ENCODE measurements around the gene NDUFAF8. TPM values are rescaled to one million over a fixed set of nuclear protein-coding genes. Genes with fewer than 3 reads are reported as not detected.
"Not testable (repeated sequence)": the region's sequence is repeated elsewhere in the genome, so short reads cannot be mapped to it uniquely, and the experiment has no call there.

NDUFAF8 gene
- total RNA-seq, 2 donors from 2014 or later: 60.2 to 66.5 TPM

DNA sequence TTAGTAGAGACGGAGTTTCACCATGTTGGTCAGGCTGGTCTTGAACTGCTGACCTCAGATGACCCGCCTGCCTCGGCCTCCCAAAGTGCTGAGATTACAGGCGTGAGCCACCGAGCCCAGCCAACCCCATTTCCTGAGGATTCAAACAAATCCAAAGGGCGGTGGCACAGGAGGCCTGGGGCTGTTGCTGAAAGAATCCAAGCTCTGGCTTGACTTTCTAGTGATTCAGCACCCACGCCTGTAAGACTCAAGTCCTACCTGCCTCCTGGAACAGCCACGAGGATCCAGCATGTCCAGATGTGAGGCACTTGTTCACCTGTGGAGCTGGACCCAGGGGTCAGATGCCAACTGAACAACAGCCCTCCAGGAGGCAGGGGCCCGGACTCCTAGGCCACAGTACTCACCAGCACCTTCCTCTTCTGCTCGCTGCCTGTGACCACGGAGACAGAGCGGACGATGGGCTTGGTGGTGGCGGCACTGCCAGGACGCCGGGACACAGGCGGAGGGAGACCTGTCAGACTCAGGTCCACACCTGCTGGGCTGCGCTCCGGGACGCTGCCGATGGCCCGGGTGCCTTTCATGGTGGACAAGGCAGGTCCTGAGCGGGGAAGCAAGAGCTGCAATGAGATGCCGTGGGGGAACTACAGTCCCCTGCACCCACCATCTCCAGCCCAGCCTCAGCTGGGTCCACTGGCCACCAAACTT is 19.5 kb upstream of the NDUFAF8 start:
- intact Hi-C loops (cut with DNase I): no loop called here
- ATAC-seq (no peak), DNase-seq (no peak)

DNA sequence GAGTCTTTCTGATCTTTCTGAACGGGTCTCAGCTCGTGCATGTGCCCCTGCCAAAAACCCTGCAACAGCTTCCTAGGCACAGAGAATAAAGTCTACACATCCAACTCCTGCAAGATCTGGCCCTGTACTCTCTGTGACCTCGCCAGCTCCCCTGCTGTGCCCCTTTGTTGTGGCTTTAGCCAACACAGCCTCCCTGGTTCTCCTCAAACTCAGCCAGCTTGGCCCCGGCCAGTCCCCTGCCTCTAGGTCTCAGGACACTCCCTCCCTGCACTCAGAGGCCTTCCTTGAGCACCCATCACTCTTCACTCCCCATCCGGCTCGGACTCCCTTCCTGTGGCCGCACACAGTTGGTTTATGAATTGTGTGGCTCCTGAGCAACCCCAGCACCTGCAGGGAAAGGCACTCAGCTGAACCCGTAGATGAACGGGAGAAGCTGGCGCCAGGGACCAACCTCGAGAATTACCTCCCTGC is 17.7 kb upstream of the NDUFAF8 start:
- no peak for DNase-seq
- ATAC-seq: no peak
- intact Hi-C loops (cut with DNase I): no loop called here

DNA sequence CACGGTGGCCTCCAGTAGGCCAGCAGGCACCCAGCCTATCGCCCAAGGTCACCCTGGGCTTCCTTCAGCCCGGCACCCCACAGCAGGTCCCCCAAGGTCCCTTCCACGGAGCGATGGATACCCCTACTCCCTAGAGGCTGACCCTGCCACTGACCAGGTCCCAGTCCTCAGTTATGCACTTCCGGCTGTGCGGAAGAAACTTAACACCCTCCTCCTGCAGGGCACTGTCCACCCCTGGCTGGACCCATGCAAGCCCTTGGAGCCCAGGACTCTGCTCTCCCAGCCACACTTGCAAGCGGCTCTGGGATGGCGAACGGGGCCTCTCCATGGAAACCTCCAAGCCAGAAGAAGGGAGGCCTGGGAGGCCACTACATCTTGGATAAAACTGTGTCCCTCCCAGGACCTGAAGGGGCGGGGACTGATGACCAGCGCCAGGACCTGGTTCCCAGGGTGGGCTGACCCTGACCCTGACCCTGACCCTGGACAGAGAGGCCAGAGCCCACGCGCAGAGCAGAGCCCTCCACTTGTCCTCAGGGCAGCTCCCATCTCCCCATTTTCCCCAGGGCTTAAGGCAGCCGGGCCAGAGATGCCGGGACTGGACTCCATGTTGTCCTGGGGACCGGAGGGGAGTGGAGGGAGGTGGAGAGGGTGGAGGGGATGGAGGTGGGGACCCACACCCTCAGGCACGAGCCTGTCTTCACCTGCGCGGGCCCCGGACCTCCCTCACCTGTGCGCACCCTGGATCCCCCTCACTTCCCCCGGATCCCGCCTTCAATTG is 17.1 kb upstream of the NDUFAF8 start:
- DNase-seq: no peak
- intact Hi-C loops (cut with DNase I): no loop called here

DNA sequence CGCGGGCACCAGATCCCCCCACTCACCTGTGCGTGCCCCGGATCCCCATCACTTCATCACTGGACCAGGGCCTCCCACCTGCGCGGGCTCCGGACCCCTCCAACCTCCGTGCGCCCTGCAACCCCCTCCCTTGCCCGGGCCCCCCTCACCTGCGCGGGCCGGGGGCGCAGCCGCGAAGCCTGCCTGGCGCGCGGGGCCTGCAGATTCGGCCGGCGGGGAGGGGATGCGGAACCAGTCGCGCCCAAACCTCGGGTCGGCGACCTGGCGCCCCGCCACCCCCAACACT is 16.6 kb upstream of the NDUFAF8 start:
- intact Hi-C loops (cut with DNase I): no loop called here
- ATAC-seq: peak in 1 of 2 donors; percentile 5
- no peak for DNase-seq

More for the DNA sequence above, 17.1 kb upstream of the NDUFAF8 start:
- peak in 1 of 2 donors; percentile 1 for ATAC-seq

DNA sequence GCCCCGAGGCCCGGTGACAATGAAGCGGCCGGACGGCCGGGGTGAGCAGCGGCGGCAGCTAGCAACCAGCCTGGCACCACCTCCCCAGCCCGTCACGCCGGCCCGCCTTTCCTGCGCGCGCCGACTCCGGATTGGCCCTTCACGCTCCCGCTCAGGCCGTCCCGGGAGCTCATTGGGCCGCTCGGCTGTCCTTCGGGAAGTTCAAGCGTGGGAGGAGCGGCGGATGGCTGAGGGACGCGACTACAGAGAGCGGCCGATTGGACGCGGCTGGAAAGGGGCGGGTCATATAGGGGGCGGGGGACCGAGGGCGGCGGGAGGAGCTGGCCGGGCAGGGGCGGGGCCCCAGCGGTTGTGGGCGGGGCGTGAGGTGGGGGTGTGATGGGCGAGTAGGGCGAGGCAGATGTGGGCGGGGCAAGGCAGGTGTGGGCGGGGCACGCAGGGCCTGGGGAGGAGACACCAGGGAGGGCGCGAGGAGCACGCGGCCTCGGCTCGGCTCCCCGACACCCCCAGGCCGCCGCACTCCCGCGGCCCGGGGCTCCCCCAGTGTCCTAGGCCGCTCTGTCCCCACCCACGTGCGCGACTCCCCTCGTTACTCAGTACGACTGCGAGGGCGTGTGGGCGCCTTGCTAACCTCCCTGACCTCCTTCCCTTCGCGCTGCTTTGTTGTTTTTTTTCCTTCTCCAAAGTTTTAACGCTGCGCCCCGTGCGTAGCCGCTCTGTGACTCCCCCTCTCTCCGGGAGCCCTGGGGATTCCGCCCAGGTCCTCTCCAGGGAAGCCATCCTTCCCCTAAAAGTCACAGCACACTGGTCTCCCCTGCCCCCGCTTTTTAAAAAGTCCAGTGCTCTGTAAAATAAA is 16.0 kb upstream of the NDUFAF8 start, which contains the start of gene CEP131:
Gene CEP131 (minus strand): TSS at position 60 of the 856 bp plus-strand sequence. CDS start 2,909 bp downstream, outside the sequence.
- intact Hi-C loops (cut with DNase I): no loop called here
- DNase-seq (peak; percentile 99), ATAC-seq (peak; percentile 99)

DNA sequence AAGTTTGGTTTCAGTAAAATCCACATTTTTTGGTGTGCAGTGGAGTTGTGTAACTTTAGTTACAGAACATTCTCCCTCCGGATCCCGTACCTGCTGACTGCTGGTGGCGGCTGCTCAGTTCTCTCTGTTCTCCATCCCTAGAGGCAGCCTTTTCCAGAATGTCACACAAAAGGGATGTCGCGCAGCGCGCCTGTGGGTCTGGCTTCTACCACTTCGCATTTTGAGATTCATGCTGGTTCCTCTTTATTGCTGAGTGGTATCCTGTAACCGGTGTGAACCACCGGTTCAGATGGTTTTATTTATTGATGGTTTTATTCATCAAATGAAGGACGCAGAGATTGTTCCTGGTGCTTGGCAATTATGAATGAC is 15.4 kb upstream of the NDUFAF8 start:
- ATAC-seq (no peak), DNase-seq (no peak)
- intact Hi-C loops (cut with DNase I): no loop called here

DNA sequence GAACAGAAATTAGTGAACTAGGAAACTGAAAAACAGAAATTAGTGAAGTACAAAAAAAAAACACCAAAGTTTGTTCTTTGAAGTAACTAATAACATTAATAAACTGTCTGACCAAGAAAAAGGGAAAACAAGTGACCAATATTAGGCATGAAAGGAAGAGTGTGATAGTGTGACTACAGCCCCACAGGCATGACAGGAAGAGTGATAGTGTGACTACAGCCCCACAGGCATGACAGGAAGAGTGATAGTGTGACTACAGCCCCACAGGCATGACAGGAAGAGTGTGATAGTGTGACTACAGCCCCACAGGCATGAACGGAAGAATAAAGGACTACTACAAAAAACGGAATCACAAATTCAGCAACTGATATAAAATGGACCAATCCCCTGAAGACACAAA is 11.5 kb upstream of the NDUFAF8 start:
- DNase-seq; ATAC-seq; intact Hi-C loops (cut with DNase I): not testable (repeated sequence)

DNA sequence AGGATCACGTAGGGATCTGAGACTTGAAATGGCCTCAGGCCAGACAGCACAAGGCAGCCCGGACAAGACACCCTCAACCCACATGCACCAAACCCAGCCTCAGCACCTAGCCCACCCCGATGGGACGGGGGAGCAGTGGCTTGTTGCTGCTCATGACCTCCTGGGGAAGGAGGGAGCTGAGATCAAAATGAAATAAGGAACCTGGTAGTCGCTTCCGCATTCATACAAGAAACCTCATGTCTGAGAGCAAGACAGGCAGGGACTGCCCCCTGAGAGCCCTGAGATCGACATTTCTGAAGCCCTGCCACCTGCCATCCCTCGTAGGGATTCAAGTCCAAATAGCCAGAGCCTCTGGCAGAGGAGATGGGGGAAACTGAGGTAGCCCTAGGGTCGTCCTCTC is 10.7 kb upstream of the NDUFAF8 start:
- ATAC-seq (no peak), DNase-seq (no peak)
- intact Hi-C loops (cut with DNase I): no loop called here

DNA sequence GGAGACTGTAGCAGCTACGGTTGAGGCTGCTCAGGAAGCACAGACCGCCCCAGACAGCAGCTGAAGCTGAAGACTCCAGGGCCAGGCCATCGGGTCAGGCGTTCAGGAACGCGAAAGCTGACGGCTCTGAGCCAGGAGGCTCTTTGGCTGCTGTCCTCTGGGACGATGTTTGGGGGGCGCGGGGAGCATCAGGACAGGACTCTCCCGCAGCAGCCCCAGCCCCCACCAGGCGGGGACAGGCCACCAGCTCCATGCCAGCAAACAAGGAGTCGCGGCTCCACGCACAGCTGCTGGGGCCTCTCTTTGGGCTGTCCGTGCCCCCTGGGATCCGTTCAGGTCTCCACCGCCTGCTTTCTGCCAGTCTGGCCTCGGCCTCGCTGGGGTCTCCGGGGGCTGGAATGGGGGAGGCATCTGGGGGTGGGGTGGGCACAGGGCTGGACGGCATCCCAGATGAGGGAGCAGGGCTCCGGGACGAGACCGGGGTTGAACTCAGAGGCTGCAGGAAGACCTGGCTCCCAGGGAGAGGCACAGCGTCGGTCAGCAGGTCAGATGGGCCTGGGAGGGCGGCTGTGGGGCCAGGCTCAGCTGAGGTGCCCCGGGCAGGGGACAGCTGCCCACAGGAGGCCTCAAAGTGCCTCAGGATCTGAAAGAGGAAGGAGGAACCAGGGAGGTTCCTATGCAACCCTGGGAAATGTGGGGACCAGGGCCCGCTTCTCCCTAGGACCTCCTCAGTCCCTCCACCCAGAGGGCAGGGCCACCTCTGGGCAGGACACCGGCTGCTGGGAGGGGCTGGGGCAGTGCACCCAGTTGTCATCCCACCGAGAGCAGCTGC is 10.1 kb upstream of the NDUFAF8 start:
- intact Hi-C loops (cut with DNase I): no loop called here
- DNase-seq (no peak), ATAC-seq (no peak)

DNA sequence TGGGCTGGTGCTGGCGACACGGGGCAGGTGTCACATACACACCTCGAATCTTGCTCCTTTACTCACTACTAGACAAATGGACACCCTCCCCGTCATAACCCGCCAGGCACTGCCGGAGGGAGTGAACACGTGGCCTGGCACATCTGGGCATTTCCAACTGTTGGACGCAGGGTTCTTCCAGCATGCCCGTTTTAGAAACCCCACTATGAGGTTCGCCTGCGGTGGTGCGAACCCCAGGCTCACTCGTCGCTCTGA is 9.5 kb upstream of the NDUFAF8 start:
- no peak for ATAC-seq
- intact Hi-C loops (cut with DNase I): no loop called here
- no peak for DNase-seq

DNA sequence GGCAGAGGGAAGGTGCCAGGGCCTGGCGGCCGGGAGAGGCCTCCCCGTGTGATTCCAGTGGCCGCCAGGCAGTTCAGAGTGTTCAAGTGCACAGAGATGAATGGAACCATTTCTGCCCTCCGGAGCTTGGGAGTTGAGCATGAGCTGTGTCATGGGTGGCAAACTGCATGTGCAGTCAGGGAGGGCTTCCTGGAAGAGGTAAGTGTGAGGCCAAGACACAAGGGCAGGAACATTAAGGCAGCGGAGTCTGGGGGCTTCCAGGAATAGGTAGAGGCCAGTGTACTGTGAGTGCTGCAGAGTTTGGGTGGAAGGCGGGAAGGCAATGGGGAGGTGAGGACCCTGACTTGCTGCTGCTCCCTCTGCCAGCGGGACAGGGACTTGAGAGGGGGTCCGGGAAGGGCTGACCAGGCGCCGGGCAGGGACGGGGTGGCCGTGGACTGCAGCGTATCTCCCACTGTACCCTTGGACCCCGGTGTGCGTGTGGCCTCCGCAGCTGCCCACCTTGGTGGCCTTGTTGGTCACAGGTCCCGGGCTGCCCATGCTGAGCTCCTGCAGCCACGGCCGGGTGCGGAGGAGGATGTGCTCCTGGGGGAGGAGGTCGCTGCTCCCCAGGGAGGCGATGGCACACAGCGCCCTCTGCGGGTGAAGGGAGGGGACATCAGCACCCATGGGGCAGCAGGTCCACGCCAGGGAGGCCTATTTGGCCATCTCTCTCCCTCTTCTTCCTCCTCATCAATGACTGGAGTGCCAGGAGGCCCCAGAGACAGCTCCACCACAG is 8.9 kb upstream of the NDUFAF8 start:
- no peak for ATAC-seq
- intact Hi-C loops (cut with DNase I): no loop called here
- DNase-seq: no peak

DNA sequence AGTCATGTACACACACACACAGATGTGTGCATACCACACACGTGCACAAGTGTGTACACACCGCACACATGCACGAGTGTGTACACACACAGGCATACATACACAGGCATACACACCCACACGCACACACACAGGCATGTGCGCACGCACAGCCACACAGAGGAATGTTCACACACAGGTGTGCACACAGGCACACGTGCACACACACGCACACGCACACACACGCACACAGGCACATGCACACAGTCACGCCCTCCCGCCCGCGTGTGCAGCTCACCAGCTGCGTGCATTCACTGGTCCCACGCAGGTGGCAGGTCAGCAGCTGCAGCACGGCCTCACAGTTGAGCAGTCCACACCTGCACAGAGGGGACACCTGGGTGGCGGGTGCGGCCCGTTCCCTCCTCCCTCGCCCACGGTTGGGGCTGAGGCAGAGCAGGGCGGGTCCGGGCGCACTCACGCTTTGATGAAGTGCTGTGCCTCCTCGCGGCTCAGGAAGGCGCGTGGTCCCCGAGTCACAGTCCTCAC is 7.9 kb upstream of the NDUFAF8 start:
- no peak for DNase-seq

DNA sequence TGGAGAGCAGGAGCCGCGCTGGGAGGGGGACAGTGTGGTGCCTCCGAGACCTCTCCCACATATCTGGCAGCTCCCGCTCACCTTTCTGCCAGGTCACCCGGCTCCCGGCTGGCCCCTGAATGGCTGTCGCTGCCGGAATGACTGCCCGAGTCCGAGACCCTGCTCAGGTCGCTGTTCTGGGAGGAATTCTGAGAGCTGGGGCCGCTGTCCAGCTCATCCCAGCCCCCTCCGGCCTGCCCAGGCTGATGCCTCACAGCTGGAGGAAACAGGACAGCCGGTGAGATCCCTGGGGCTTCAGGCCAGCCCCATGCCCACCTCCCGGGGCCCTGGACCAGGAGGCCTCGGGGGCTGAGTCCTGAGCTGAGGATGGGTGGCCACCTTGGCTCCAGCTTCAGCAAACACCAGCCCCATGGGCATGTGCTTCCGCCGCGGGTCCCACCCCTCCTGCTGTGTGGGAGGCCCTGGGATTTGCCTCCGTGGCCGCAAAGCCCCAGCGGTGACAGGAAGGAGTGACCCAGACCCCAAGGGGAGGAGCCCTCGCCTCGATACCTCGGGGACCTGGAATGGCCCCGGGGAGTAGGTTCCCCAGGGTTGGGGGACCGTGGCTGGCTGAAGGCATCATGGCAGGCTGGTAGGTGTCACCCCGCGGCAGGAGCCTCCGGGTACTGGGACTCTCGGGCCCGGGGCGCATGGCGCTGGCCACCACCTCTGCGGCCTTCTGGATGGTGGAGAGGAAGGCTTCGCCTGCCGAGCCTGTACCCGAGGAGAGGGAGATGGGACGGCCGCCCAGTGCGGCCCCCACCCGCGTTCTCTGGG is 7.1 kb upstream of the NDUFAF8 start:
- ATAC-seq: no peak
- intact Hi-C loops (cut with DNase I): no loop called here
- no peak for DNase-seq

More for the DNA sequence above, 7.9 kb upstream of the NDUFAF8 start:
- intact Hi-C loops (cut with DNase I): no loop called here
- no peak for ATAC-seq

DNA sequence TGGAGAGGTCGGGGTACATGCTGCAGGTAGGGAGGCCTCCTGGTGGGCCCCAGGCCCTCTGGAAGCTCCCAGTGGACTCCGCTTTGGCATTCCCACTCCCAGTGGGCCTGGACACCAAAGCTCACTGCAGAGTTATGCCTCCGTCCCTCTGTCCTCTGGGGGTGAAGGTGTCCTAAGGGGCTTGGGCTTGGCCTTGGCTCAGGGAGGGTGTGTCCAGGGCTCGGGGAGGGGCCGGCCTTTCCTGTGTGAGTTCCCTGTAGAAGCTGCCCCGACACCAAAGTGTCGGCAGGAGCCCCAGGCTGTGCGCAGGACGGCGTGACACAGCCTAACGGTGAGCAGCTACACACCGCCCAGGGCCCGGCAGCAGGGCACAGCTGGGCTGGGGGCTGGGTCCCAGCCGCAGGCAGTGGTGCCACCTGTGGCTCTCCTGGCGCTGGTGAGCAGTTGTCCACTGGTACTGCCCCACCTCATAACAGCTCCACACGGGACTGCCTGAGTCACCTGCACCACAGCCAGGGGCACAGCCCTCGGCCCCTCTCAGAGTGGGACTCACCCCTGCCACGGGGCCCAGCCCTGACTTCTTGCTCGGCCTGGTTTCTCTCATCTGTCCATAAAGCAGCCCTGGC is 6.4 kb upstream of the NDUFAF8 start:
- no peak for ATAC-seq
- no peak for DNase-seq
- intact Hi-C loops (cut with DNase I): no loop called here

DNA sequence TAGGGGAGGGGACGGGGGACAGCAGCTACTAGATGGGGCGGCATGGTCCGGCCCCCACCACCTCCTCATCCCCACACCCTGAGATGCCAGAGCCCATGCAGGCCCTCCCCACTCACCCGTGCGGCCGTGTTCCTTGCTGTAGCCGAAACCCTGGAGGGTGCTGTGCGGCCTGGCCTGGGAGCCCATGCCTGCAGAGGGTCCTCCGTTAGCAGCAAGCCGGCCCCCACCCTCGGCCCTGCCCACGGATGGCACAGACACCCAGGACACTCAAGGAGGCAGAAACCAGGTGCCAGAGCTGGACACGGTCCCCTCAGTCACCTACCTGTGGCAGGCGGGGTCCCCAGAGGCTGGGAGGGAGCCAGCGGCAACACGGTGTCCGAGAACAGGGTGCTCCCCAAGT is 5.8 kb upstream of the NDUFAF8 start:
- DNase-seq: no peak
- intact Hi-C loops (cut with DNase I): no loop called here
- ATAC-seq: no peak

DNA sequence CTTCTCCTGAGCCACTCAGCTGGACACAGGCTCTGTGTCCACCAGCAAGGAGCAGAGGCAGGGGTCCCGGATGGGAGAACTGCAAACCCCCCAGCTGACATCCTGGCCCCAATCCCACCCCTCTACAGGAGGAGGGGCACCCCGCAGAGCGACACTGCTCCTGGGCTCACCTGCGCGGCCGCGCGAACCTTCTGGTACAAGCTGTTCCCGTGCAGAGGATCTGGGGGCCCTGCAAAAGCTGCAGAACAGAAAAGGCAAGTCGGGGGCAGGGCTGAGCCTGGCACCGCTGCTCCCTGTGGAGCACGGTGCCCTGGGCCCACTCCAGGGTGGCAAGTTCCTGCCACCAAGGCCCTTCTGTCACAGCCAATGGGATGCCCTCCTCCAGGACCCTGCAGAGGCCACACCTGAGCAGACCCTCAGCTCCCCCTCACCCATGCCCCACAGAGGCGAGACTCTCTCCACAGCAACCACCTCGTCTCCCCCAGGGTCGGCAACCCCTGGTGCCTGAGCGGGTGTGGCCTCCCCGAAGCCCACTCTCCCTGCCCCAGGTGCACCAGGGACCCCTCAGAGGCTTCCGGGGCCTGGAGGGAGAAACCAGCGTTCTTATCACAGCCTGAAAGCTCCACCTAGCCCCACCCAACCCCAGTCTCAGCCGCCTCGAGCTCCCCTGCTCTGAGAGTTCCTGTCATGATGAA is 5.2 kb upstream of the NDUFAF8 start:
- ATAC-seq: no peak
- intact Hi-C loops (cut with DNase I): no loop called here
- no peak for DNase-seq

DNA sequence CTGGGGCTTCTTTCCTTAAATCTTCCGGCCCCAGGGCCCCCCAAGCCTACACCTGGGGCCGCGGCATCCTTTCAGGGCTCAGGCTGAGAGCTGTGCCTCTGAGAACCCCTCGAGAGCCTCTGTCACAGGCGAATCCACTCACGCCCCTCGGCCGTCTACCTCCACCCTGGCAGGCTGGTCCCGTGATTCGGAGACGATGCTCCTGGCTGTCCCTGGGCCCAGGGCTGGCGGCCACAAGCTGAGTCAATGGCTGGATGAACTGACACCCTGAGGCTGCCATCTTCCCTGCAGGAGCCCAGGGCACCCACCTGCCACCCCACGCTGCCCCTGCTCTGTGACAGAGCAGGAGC is 4.6 kb upstream of the NDUFAF8 start:
- intact Hi-C loops (cut with DNase I): no loop called here
- no peak for DNase-seq
- no peak for ATAC-seq
